ENCODE measurements around the gene ST3GAL6. TPM values are rescaled to one million over a fixed set of nuclear protein-coding genes. Genes with fewer than 3 reads are reported as not detected.
"Not testable (repeated sequence)": the region's sequence is repeated elsewhere in the genome, so short reads cannot be mapped to it uniquely, and the experiment has no call there.

The ST3GAL6 gene
- total RNA-seq, 1 donor from 2014 or later: 52.5 TPM

DNA sequence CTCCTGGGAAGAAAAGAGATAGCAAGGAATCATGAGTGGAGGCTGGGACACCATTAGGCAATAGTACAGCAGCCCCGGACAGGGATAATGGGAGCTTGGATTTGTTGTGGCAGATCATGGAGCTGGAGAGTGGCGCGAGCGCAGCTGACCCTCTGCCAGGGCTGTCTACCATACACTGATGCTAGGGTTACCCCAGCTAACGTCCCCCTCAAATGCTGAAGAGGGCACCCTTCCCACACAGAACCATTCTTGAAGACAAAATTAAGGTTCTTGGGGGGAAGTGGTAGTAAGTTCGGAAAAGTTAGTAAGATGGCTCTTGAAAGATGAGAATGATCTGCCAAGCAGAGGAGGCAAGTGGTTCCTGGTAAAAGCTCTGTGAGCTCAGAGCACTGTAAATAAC, 61.1 kb downstream of the ST3GAL6 start:
- Histone ChIP-seq H3K9me3 (replicated peaks) (peaks cover under 1% of the 10 kb centered on the region), H3K36me3 (peaks cover 12% of the 10 kb centered on the region), H3K4me3 (no peak overlapping the region), H3K27me3 (ENCODE audit: low read depth) (no peaks in the 10 kb centered on the region), H3K4me1 (peaks cover 13% of the 10 kb centered on the region), H3K27ac (replicated peaks) (no peak overlapping the region)
- peak; percentile 21 for TF ChIP-seq CTCF (IDR thresholded peaks at IDR 0.05; ENCODE audit: borderline replicate concordance)
- intact Hi-C loops (cut with micrococcal nuclease): no loop called here
- no peak for DNase-seq

DNA sequence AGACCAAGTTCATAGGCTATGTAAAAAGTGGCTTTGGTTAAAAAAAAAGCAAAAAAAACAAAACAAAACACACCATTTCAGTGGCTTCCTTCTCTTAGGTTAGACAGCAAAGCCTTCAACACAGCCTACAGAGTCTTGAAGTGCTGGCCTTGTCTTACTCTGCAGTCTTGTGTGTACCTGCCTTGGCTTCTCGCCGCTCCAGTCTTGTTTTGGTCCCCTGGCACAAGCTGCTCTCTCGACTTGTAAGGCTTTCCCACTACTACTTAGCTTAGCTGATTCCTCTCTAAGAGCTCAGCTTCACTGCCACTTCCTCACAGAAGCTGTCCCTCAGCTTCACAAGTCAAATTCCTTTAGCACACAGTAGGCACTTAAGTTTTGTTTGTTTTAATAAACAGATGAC, 63.0 kb downstream of the ST3GAL6 start:
- Histone ChIP-seq H3K9me3 (replicated peaks) (peaks cover 15% of the 10 kb centered on the region), H3K4me1 (peaks cover 13% of the 10 kb centered on the region), H3K27ac (replicated peaks) (no peak overlapping the region), H3K27me3 (ENCODE audit: low read depth) (no peaks in the 10 kb centered on the region), H3K4me3 (no peak overlapping the region), H3K36me3 (peaks cover 3% of the 10 kb centered on the region)
- intact Hi-C loops (cut with micrococcal nuclease): no loop called here
- no peak for DNase-seq
- TF ChIP-seq CTCF (IDR thresholded peaks at IDR 0.05; ENCODE audit: borderline replicate concordance): no peak

DNA sequence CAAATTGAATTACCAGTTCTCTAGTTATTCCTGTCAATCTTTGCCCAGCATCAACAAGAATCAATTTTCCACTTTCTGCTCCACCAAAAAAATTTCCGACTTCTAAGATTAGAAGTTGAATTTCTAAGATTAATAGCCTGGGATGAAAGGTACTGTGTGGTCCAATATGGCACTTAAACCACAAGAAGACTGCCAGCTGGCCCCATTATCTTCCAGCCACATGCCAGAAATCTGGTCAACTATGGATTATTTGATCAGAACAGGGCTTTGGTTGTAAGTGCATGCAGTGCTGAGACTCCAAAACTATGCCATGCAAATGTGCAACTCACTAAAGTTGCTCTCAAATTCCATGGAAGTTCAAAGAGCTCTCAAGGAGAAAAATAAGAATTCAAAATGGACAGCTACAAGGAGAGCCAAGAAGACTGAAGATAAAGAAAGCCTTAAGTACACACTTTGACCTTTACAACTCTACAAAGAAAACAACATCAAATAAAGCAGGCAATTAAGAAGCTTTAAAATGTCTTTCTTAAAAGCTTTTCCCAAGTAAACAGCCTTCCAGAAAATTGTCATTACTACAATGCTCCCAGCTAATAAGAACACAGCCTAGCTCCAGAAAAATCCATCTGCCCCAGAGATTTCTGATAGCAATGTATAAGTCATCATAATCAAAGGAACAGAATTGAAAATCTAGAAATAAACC, 64.2 kb downstream of the ST3GAL6 start:
- no peak for DNase-seq
- intact Hi-C loops (cut with micrococcal nuclease): no loop called here
- H3K4me3 ChIP-seq: no peak overlapping the region
- H3K27ac ChIP-seq (replicated peaks): no peak overlapping the region
- H3K9me3 ChIP-seq (replicated peaks): peaks cover 17% of the 10 kb centered on the region
- no peaks in the 10 kb centered on the region for H3K36me3 ChIP-seq
- no peak for TF ChIP-seq CTCF (IDR thresholded peaks at IDR 0.05; ENCODE audit: borderline replicate concordance)
- H3K4me1 ChIP-seq: peaks cover 13% of the 10 kb centered on the region
- no peaks in the 10 kb centered on the region for H3K27me3 ChIP-seq (ENCODE audit: low read depth)

DNA sequence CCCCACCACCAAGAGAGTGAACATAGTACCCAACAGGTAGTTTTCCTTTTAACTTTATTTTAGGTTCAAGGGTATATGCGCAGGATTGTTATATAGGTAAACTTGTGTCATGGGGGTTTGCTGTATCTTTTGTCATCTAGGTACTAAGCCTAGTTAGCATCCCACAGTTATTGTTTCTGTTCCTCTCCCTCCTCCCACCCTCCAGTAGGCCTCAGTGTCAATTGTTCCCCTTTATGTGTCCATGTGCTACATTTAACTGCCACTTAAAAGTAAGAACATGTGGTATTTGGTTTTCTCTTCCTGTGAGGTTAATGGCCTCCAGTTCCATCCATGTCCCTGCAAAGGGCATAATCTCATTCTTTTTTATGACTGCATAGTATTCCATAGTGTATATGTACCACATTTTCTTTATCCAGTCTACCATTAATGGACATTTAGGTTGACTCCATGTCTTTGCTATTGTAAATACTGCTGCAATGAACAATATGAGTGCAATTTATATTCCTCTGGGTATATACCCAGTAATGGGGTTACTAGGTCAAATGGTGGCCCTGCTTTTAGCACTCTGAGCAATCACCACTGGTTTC, 66.2 kb downstream of the ST3GAL6 start:
- Histone ChIP-seq H3K27me3 (ENCODE audit: low read depth) (no peaks in the 10 kb centered on the region), H3K4me1 (peaks cover 13% of the 10 kb centered on the region), H3K9me3 (replicated peaks) (peaks cover 17% of the 10 kb centered on the region), H3K4me3 (no peak overlapping the region), H3K27ac (replicated peaks) (no peak overlapping the region), H3K36me3 (no peaks in the 10 kb centered on the region)
- no peak for DNase-seq
- TF ChIP-seq CTCF (IDR thresholded peaks at IDR 0.05; ENCODE audit: borderline replicate concordance): no peak
- intact Hi-C loops (cut with micrococcal nuclease): no loop called here

GRCh38 chr3:98831060-98831459, 67.9 kb downstream of the ST3GAL6 start:
- H3K27ac ChIP-seq (replicated peaks); DNase-seq; H3K4me3 ChIP-seq; H3K27me3 ChIP-seq (ENCODE audit: low read depth); H3K36me3 ChIP-seq; intact Hi-C loops (cut with micrococcal nuclease): not testable (repeated sequence)
- peaks cover 17% of the 10 kb centered on the region for H3K9me3 ChIP-seq (replicated peaks)
- peaks cover 12% of the 10 kb centered on the region for H3K4me1 ChIP-seq

GRCh38 chr3:98839846-98840245, 76.7 kb downstream of the ST3GAL6 start:
- intact Hi-C loops (cut with micrococcal nuclease): no loop called here
- no peak for DNase-seq
- Histone ChIP-seq H3K27me3 (ENCODE audit: low read depth) (no peaks in the 10 kb centered on the region), H3K27ac (replicated peaks) (no peak overlapping the region), H3K9me3 (replicated peaks) (no peaks in the 10 kb centered on the region), H3K36me3 (no peaks in the 10 kb centered on the region), H3K4me3 (no peak overlapping the region), H3K4me1 (peaks cover 11% of the 10 kb centered on the region)
- no peak for TF ChIP-seq CTCF (IDR thresholded peaks at IDR 0.05; ENCODE audit: borderline replicate concordance)

Measured in left ventricle myocardium inferior (tissue), 1 donor.